GM10847 (cell line): ENCODE data around the gene SLC24A3.

Experiments used
- POLR2A ChIP-seq: IDR thresholded peaks from 2 replicates; pipeline ENCODE4 v1.6.1; 2011; ENCODE audit not compliant: insufficient read length; ENCODE audit errors: extremely low read depth

SLC24A3 gene

GRCh38 chr20:19577692-19578091 is 365.2 kb downstream of the SLC24A3 start:
- TF ChIP-seq POLR2A, result no peak

GRCh38 chr20:19582782-19583181 is 370.3 kb downstream of the SLC24A3 start:
- no peak for TF ChIP-seq POLR2A

GRCh38 chr20:19583532-19584175 is 371.2 kb downstream of the SLC24A3 start:
- TF ChIP-seq POLR2A, result no peak

- no peak for TF ChIP-seq POLR2A
Measured at GRCh38 chr20:19588241-19588640, 375.8 kb downstream of the SLC24A3 start.

- no peak for TF ChIP-seq POLR2A
Measured at GRCh38 chr20:19588732-19589131, 376.3 kb downstream of the SLC24A3 start.

- TF ChIP-seq POLR2A, result no peak
Measured at GRCh38 chr20:19589787-19590362, 377.4 kb downstream of the SLC24A3 start.

GRCh38 chr20:19590382-19590781 is 377.9 kb downstream of the SLC24A3 start:
- no peak for TF ChIP-seq POLR2A

- TF ChIP-seq POLR2A, result no peak
Measured at GRCh38 chr20:19593762-19594161, 381.3 kb downstream of the SLC24A3 start.

GRCh38 chr20:19594896-19595295 is 382.5 kb downstream of the SLC24A3 start:
- TF ChIP-seq POLR2A, result no peak

- no peak for TF ChIP-seq POLR2A
Measured at GRCh38 chr20:19598117-19598850, 385.8 kb downstream of the SLC24A3 start.

GRCh38 chr20:19599200-19599599 is 386.8 kb downstream of the SLC24A3 start:
- no peak for TF ChIP-seq POLR2A

GRCh38 chr20:19600042-19600441 is 387.6 kb downstream of the SLC24A3 start:
- TF ChIP-seq POLR2A, result no peak

GRCh38 chr20:19601126-19601810 is 388.8 kb downstream of the SLC24A3 start:
- no peak for TF ChIP-seq POLR2A

GRCh38 chr20:19602675-19603375 is 390.4 kb downstream of the SLC24A3 start:
- no peak for TF ChIP-seq POLR2A

- no peak for TF ChIP-seq POLR2A
Measured at GRCh38 chr20:19603376-19603750, 390.9 kb downstream of the SLC24A3 start.
